ENCODE results near the gene WDR45. TPM values are rescaled to one million over a fixed set of nuclear protein-coding genes. Genes with fewer than 3 reads are reported as not detected.
A peak's percentile ranks its signal among the peaks of the same experiment; 100 is the strongest.

WDR45 gene
- total RNA-seq, 2 experiments from 2014 or later: 29.1 to 29.4 TPM

DNA sequence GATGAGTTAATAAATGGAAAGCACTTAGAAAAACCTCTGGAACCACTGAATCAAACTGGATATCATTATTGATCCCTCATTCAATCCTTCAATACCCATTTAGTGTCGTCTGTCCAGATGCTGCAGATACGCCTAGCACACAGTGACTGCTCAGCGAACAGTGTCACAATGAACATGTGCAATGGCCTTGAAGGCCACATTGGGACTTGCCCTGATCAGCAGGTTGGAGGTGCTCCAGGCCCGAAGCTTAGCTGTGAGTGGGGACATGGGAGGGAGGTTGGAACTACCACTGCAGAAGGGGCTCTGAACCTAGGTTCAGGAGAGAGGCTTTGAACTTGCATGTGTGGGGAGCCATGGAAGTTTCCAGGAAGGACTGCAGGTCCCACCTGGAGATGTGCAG is 26.6 kb upstream of the WDR45 start:
- Mint-ChIP-seq H3K27me3 (ENCODE audit: low read depth) (no peaks in the 10 kb centered on the region), H3K4me1 (ENCODE audit: low read depth) (peaks cover 7% of the 10 kb centered on the region), H3K27ac (no peak overlapping the region), H3K9me3 (ENCODE audit: insufficient read depth) (no peaks in the 10 kb centered on the region), H3K4me3 (no peak overlapping the region), H3K36me3 (ENCODE audit: low read depth) (peaks cover 11% of the 10 kb centered on the region)
- ChIA-PET POLR2A (interaction anchor here (0.7 kb wide), 1 partner anchor 78 kb away, joined by 3 read pairs; no protein-coding TSS in a partner anchor), CTCF (no interaction called here)
- DNase-seq: no peak
- no peak for ATAC-seq

- no peak for ATAC-seq
- DNase-seq: no peak
- ChIA-PET CTCF (no interaction called here), POLR2A (no interaction called here)
- Mint-ChIP-seq H3K4me1 (ENCODE audit: low read depth) (peaks cover 10% of the 10 kb centered on the region), H3K27me3 (ENCODE audit: low read depth) (no peaks in the 10 kb centered on the region), H3K9me3 (ENCODE audit: insufficient read depth) (no peaks in the 10 kb centered on the region), H3K27ac (no peak overlapping the region), H3K36me3 (ENCODE audit: low read depth) (peaks cover 3% of the 10 kb centered on the region), H3K4me3 (no peak overlapping the region)
These were observed 23.9 kb upstream of the WDR45 start for GRCh38 chrX:49103637-49104036.

DNA sequence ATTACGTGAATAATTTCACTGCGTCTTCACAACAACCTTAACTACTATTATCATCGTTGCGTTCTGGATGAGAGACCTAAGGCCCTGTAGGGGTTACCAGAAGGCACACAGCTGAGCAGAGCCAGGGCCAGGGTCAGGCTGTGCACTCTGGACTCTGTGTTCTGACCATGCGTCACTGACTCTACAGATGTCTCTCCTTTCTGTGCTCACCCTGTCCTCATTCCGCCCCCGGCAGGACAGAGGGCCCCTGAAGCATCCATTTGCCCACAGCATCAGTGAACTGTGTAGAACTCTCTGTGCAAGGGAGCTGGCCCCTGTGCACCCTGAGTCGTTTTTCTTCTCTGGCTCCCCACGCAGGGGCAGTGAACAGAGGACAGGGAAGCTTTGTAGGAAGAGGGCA is 22.5 kb upstream of the WDR45 start:
- Mint-ChIP-seq H3K4me3 (peak overlapping the region; percentile 92), H3K27ac (no peak overlapping the region), H3K4me1 (ENCODE audit: low read depth) (peaks cover 10% of the 10 kb centered on the region), H3K36me3 (ENCODE audit: low read depth) (peaks cover 3% of the 10 kb centered on the region), H3K9me3 (ENCODE audit: insufficient read depth) (no peaks in the 10 kb centered on the region), H3K27me3 (ENCODE audit: low read depth) (no peaks in the 10 kb centered on the region)
- CTCF ChIA-PET: no interaction called here
- POLR2A ChIA-PET: interaction anchor here (0.9 kb wide), 1 partner anchor 23 kb away, joined by 3 read pairs; the partner anchor contains the start of gene WDR45
- DNase-seq (no peak), ATAC-seq (no peak)

DNA sequence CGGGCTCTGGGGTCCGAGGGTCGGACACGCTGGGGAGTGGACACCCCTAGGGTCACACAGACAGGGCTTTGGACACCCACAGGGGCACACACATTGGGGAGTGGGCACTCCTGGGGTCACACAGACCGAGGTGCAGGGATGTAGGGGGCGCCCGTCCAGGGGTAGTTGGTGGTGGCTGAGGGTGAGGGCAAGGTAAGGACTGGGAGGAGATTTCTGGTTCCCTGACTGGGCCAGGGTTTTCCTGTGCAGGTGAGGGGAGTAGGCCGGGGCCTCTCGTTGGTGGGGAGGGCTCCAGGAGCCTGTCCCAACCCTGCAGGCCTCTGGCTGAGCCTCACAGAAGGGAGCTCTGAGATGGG is 21.9 kb upstream of the WDR45 start:
- ChIA-PET POLR2A (interaction anchor here (0.9 kb wide), 1 partner anchor 22 kb away, joined by 3 read pairs; the partner anchor contains the start of gene WDR45), CTCF (interaction anchor here (1.0 kb wide), 1 partner anchor 57 kb away, joined by 3 read pairs; no protein-coding TSS in a partner anchor)
- Mint-ChIP-seq H3K9me3 (ENCODE audit: insufficient read depth) (no peaks in the 10 kb centered on the region), H3K36me3 (ENCODE audit: low read depth) (peaks cover 3% of the 10 kb centered on the region), H3K4me1 (ENCODE audit: low read depth) (peaks cover 10% of the 10 kb centered on the region), H3K27ac (peak overlapping the region; percentile 92), H3K27me3 (ENCODE audit: low read depth) (no peaks in the 10 kb centered on the region), H3K4me3 (peak overlapping the region; percentile 92)
- DNase-seq (no peak), ATAC-seq (no peak)

DNA sequence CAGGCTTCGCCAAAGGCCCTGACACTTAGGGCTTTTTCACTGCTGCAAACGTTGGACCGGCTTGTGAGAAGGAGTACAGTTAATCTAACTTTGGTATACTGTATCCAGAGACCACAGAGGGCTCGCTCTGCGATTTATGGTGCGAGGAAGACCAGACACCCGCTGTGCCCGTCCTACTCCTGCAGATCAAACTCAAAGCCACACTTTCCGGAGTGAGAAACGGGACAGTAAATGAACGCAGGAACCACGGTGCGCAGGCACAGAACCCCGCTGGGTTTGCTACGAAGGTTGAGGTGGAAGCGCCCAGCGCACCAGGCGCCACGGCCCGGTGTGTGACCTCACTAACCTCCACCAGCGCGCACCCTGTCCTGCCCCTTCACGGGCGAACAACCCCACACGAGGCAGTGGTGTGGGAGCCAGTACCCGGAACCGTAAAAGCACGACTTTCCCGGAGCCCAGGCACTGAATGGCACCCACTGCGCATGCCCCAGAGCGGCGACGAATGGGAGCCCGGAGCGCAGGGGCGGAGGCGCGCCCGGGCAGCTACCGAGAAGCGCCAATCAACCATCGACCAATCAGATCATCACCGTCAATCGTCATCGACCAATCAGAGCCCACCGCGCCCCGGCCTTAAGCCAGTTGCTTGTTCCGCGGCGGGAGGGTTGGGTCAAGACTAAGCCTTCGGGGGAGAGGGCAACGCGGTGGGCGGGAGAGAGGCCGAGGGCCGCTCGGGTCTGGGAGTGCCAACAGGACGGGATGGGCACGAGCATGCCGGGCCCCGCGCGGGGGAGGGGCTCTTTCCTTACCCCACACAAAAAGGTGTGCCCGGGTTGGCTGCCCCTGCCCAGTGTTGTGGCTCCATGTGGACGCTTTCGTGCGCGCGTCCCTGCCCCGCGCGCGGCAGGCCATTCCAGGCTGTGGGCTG is 21.3 kb upstream of the WDR45 start:
- H3K9me3 Mint-ChIP-seq (ENCODE audit: insufficient read depth): no peaks in the 10 kb centered on the region
- peak overlapping the region; percentile 92 for H3K4me3 Mint-ChIP-seq
- peaks cover 10% of the 10 kb centered on the region for H3K4me1 Mint-ChIP-seq (ENCODE audit: low read depth)
- no peaks in the 10 kb centered on the region for H3K36me3 Mint-ChIP-seq (ENCODE audit: low read depth)
- no peaks in the 10 kb centered on the region for H3K27me3 Mint-ChIP-seq (ENCODE audit: low read depth)
- POLR2A ChIA-PET: no interaction called here
- peak; percentile 91 for DNase-seq
- ATAC-seq: peak; percentile 97
- CTCF ChIA-PET: interaction anchor here (1.0 kb wide), 1 partner anchor 57 kb away, joined by 3 read pairs; no protein-coding TSS in a partner anchor
- H3K27ac Mint-ChIP-seq: peak overlapping the region; percentile 92

- no peak overlapping the region for H3K27ac Mint-ChIP-seq
- ChIA-PET POLR2A (no interaction called here), CTCF (no interaction called here)
- no peak for DNase-seq
- no peak for ATAC-seq
- no peak overlapping the region for H3K4me3 Mint-ChIP-seq
- H3K27me3 Mint-ChIP-seq (ENCODE audit: low read depth): no peaks in the 10 kb centered on the region
- no peaks in the 10 kb centered on the region for H3K9me3 Mint-ChIP-seq (ENCODE audit: insufficient read depth)
- H3K36me3 Mint-ChIP-seq (ENCODE audit: low read depth): no peaks in the 10 kb centered on the region
- peaks cover 3% of the 10 kb centered on the region for H3K4me1 Mint-ChIP-seq (ENCODE audit: low read depth)
These were observed 16.7 kb upstream of the WDR45 start for GRCh38 chrX:49096419-49096818.

DNA sequence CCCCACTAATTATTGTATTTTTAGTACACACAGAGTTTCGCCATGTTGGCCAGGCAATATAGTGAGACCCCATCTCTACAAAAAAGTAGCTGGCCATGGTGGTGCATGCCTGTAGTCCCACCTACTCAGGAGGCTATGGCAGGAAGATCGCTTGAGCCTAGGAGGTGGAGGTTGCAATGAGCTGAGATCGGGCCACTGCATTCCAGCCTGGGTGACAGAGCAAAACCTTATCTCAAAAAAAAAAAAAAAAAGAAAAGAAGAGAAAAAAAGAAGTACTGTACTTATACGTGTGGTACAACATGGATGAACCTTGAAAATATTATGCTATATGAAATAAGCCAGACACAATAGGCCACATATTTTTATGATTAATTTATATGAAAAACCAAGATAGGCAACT is 9.9 kb upstream of the WDR45 start:
- Mint-ChIP-seq H3K4me3 (no peak overlapping the region), H3K27me3 (ENCODE audit: low read depth) (no peaks in the 10 kb centered on the region), H3K4me1 (ENCODE audit: low read depth) (no peaks in the 10 kb centered on the region), H3K36me3 (ENCODE audit: low read depth) (no peaks in the 10 kb centered on the region), H3K9me3 (ENCODE audit: insufficient read depth) (no peaks in the 10 kb centered on the region), H3K27ac (no peak overlapping the region)
- no peak for ATAC-seq
- POLR2A ChIA-PET: no interaction called here
- CTCF ChIA-PET: no interaction called here
- DNase-seq: no peak

DNA sequence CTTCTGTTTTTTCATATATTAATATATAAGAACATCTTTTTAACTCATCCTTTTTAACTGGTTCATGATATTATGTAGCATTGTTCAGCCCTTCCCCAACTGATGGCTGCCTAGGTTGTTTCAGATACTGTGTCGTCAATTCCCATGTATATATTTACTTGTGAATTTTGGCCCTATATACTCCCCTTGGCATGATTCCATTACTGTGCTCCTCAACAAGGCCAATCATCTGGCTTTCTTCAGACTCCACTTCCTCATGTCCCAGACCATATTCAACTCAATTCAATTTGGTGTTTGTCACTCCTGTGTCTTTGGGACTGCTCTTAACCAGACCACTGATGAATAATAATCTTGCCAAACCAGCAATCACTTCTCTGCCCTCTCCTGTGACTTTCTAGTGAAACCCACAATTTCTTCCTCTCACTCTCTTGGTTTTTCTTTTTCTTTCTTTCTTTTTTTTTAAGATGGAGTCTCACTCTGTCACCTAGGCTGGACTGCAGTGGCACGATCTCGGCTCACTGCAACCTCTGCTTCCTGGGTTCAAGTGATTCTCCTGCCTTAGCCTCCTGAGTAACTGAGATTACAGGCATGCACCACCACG is 2.7 kb upstream of the WDR45 start:
- CTCF ChIA-PET: no interaction called here
- DNase-seq: no peak
- no peak for ATAC-seq
- POLR2A ChIA-PET: interaction anchor here (0.6 kb wide), 1 partner anchor 18 kb away, joined by 4 read pairs; no protein-coding TSS in a partner anchor
- H3K27ac Mint-ChIP-seq: peak overlapping the region; percentile 6
- H3K27me3 Mint-ChIP-seq (ENCODE audit: low read depth): no peaks in the 10 kb centered on the region
- peaks cover 21% of the 10 kb centered on the region for H3K4me1 Mint-ChIP-seq (ENCODE audit: low read depth)
- H3K9me3 Mint-ChIP-seq (ENCODE audit: insufficient read depth): no peaks in the 10 kb centered on the region
- no peak overlapping the region for H3K4me3 Mint-ChIP-seq
- no peaks in the 10 kb centered on the region for H3K36me3 Mint-ChIP-seq (ENCODE audit: low read depth)

GRCh38 chrX:49077941-49078340 is 1.7 kb downstream of the WDR45 start:
- Mint-ChIP-seq H3K4me3 (no peak overlapping the region), H3K4me1 (ENCODE audit: low read depth) (peaks cover 32% of the 10 kb centered on the region), H3K9me3 (ENCODE audit: insufficient read depth) (no peaks in the 10 kb centered on the region), H3K36me3 (ENCODE audit: low read depth) (peaks cover 11% of the 10 kb centered on the region), H3K27ac (peak overlapping the region; percentile 11), H3K27me3 (ENCODE audit: low read depth) (no peaks in the 10 kb centered on the region)
- no peak for ATAC-seq
- ChIA-PET POLR2A (no interaction called here), CTCF (no interaction called here)
- DNase-seq: no peak

GRCh38 chrX:49075347-49075746 is 4.3 kb downstream of the WDR45 start:
- ATAC-seq: no peak
- Mint-ChIP-seq H3K27ac (no peak overlapping the region), H3K9me3 (ENCODE audit: insufficient read depth) (no peaks in the 10 kb centered on the region), H3K27me3 (ENCODE audit: low read depth) (no peaks in the 10 kb centered on the region), H3K4me3 (no peak overlapping the region), H3K4me1 (ENCODE audit: low read depth) (peaks cover 38% of the 10 kb centered on the region), H3K36me3 (ENCODE audit: low read depth) (peaks cover 16% of the 10 kb centered on the region)
- ChIA-PET CTCF (no interaction called here), POLR2A (no interaction called here)
- DNase-seq: no peak

DNA sequence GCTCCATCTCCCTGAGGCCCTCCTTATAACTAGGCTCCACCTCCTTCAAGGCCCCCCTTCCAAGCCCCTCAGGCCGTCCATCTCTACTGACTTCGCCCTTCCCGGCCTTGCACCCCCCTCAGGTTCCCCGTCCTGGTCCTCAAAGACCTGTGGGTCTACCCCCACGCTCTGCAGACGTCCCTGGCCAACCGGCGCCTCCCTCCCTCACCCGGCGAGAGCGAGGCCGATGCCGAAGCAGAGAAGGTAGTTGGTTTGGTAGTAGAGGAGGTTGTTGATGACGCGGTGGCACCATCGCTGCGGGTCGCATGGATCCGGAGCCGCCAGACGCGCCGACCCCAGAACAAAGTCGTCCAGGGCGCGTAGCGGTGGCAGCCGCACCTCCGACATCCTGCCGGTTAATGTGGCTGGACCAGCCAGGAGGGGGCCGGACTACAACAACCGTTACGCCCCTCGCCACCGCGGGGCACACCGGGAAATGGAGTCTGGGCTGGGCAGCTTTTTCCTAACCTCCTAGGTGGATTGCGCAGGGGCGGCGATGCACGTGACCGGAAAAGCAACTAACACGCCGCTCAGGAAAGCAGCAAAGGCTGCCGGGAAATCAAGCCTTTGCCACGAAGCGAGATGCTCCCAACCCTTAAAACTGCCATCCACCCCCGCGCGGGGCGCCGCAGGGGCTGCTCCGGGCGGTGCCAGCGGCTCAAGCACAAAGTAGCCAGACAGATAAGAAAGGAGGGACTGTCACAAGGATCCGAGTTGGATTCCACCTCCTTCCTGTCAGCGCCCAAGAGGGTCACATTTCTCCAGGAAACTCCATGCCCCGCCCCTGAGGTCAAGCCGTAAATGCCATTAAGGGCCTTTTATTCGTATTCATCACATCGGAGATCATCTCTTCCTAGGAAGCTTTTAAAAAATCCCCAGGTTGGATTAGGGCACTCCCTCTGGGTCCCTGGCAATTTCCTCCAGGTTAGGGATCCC is 5.8 kb downstream of the WDR45 start, which contains the start of gene PRAF2:
Gene PRAF2, minus strand, starts transcription at position 402 of the 975 bp plus-strand sequence. Its CDS starts 15 bp downstream, at position 387.
- DNase-seq (peak; percentile 94), ATAC-seq (peak; percentile 97)
- Mint-ChIP-seq H3K4me1 (ENCODE audit: low read depth) (peaks cover 32% of the 10 kb centered on the region), H3K36me3 (ENCODE audit: low read depth) (peaks cover 16% of the 10 kb centered on the region), H3K27me3 (ENCODE audit: low read depth) (no peaks in the 10 kb centered on the region), H3K27ac (peak within 1 kb of the TSS; percentile 87), H3K9me3 (ENCODE audit: insufficient read depth) (no peaks in the 10 kb centered on the region), H3K4me3 (peak within 1 kb of the TSS; percentile 84)
- ChIA-PET POLR2A (interaction anchor here (1.0 to 1.4 kb wide), 2 partner anchors 8 to 18 kb away, joined by 3 read pairs; no protein-coding TSS in a partner anchor), CTCF (no interaction called here)
